HFF-Myc (cell line): ENCODE results near the gene DPT.

Experiments used
- DNase-seq: peaks from one replicate; pipeline ENCODE4 v3.0.0-alpha.2; 2011; ENCODE audit warnings: low read depth; ENCODE audit errors: extremely low read depth
- H3K4me3 ChIP-seq: replicated peaks from 2 replicates; pipeline ENCODE4 v1.5.1; 2011; ENCODE audit warnings: low read depth, mild to moderate bottlenecking, control low read depth, low read length
- CTCF ChIP-seq: IDR thresholded peaks from 2 replicates; pipeline ENCODE4 v1.5.1; 2012; ENCODE audit warnings: mild to moderate bottlenecking, low read depth, low read length, control low read depth; ENCODE audit errors: missing control alignments

Gene DPT

GRCh38 chr1:168758503-168758902 lies 29.5 kb upstream of the DPT start:
- no peak overlapping the region for H3K4me3 ChIP-seq
- no peak for DNase-seq
- TF ChIP-seq CTCF, result no peak

- no peak for DNase-seq
- TF ChIP-seq CTCF, result no peak
- no peak overlapping the region for H3K4me3 ChIP-seq
Observed at GRCh38 chr1:168755800-168756418, 26.9 kb upstream of the DPT start.

GRCh38 chr1:168752171-168752832 lies 23.3 kb upstream of the DPT start:
- H3K4me3 ChIP-seq, result no peak overlapping the region

DNA sequence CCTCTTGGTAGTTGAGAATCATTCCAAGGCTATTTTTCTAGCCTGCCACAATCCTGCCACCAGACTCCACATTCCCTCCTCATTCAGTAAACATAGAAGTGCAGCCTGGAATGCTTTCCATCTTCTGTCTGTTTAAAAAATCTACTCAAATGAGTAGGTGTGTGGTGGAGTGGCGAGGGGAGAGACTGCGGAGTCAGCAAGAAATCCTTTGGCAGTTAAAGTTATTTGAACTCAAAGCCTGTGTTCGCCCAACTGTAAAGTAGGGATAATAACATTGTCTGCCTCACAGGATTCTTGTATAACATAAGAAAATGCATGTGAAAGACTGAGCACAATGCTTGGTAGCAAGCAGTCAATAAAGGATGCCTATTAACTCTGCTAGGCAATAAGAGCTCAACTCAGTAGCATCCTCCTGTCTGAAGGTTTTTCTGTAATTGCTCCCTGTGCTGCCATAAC lies 22.2 kb upstream of the DPT start:
- H3K4me3 ChIP-seq, result no peak overlapping the region
- DNase-seq, result no peak
- TF ChIP-seq CTCF, result no peak

More at GRCh38 chr1:168752171-168752832, 23.3 kb upstream of the DPT start:
- DNase-seq, result no peak
- TF ChIP-seq CTCF, result no peak

GRCh38 chr1:168742994-168743650 lies 14.1 kb upstream of the DPT start:
- TF ChIP-seq CTCF, result no peak
- no peak for DNase-seq
- H3K4me3 ChIP-seq, result no peak overlapping the region

GRCh38 chr1:168742386-168742785 lies 13.4 kb upstream of the DPT start:
- TF ChIP-seq CTCF, result no peak
- no peak overlapping the region for H3K4me3 ChIP-seq
- DNase-seq, result no peak
